ENCODE results near the gene BAAT. TPM values are rescaled to one million over a fixed set of nuclear protein-coding genes. Genes with fewer than 3 reads are reported as not detected.

BAAT gene
- total RNA-seq, 1 donor, result not detected

- no peak for DNase-seq (ENCODE audit: low read depth)
- TF ChIP-seq, protein P1, sequence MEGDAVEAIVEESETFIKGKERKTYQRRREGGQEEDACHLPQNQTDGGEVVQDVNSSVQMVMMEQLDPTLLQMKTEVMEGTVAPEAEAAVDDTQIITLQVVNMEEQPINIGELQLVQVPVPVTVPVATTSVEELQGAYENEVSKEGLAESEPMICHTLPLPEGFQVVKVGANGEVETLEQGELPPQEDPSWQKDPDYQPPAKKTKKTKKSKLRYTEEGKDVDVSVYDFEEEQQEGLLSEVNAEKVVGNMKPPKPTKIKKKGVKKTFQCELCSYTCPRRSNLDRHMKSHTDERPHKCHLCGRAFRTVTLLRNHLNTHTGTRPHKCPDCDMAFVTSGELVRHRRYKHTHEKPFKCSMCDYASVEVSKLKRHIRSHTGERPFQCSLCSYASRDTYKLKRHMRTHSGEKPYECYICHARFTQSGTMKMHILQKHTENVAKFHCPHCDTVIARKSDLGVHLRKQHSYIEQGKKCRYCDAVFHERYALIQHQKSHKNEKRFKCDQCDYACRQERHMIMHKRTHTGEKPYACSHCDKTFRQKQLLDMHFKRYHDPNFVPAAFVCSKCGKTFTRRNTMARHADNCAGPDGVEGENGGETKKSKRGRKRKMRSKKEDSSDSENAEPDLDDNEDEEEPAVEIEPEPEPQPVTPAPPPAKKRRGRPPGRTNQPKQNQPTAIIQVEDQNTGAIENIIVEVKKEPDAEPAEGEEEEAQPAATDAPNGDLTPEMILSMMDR (IDR thresholded peaks at IDR 0.05; ENCODE audit: insufficient read depth, low read length), result peak; percentile 39
- H3K4me3 ChIP-seq (ENCODE audit: low read depth, low read length), result no peak overlapping the region
Measured at GRCh38 chr9:101388507-101388993, 3.7 kb upstream of the BAAT start.

GRCh38 chr9:101387871-101388506 is 3.2 kb upstream of the BAAT start:
- DNase-seq (ENCODE audit: low read depth), result peak; percentile 58

GRCh38 chr9:101383361-101383760 is 1.4 kb downstream of the BAAT start:
- DNase-seq (ENCODE audit: low read depth), result no peak
- TF ChIP-seq, protein P1 (IDR thresholded peaks at IDR 0.05; ENCODE audit: insufficient read depth, low read length), result no peak
- no peak overlapping the region for H3K4me3 ChIP-seq (ENCODE audit: low read depth, low read length)

More at GRCh38 chr9:101387871-101388506, 3.2 kb upstream of the BAAT start:
- TF ChIP-seq, protein P1 (IDR thresholded peaks at IDR 0.05; ENCODE audit: insufficient read depth, low read length), result peak; percentile 73
- H3K4me3 ChIP-seq (ENCODE audit: low read depth, low read length), result no peak overlapping the region

- H3K4me3 ChIP-seq (ENCODE audit: low read depth, low read length), result no peak overlapping the region
- TF ChIP-seq, protein P1 (IDR thresholded peaks at IDR 0.05; ENCODE audit: insufficient read depth, low read length), result no peak
- DNase-seq (ENCODE audit: low read depth), result no peak
Measured at GRCh38 chr9:101381833-101382342, 2.9 kb downstream of the BAAT start.

GRCh38 chr9:101381118-101381517 is 3.7 kb downstream of the BAAT start:
- no peak overlapping the region for H3K4me3 ChIP-seq (ENCODE audit: low read depth, low read length)
- TF ChIP-seq, protein P1 (IDR thresholded peaks at IDR 0.05; ENCODE audit: insufficient read depth, low read length), result no peak
- DNase-seq (ENCODE audit: low read depth), result no peak

DNA sequence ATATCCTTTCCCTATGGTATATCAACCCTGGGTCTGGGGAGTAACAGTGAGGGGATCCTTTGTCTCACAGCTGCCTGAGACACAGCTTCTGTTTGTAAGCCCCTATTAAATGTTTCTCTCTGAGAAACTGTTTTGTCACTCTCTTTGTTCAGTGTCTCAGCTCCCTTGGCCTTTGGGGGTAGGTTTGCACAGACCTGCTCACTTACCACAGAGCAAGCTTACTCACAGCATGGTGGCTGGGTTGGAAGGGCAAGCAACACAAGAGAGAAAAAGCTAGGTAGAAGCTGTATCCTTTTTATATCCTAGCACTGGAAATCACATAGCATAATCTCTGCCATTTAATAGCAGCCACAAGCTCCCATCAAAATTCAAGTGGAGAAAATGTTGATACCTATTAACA is 4.5 kb downstream of the BAAT start:
- TF ChIP-seq, protein P1 (IDR thresholded peaks at IDR 0.05; ENCODE audit: insufficient read depth, low read length), result no peak
- H3K4me3 ChIP-seq (ENCODE audit: low read depth, low read length), result no peak overlapping the region
- DNase-seq (ENCODE audit: low read depth), result no peak
